ENCODE measurements around the gene FGF14. TPM values are rescaled to one million over a fixed set of nuclear protein-coding genes. Genes with fewer than 3 reads are reported as not detected.

The FGF14 gene
- total and polyA plus RNA-seq, 2 experiments from 2014 or later: 0.73 TPM; not detected in 1

- Histone ChIP-seq H3K4me1 (ENCODE audit: insufficient read depth) (no peaks in the 10 kb centered on the region), H3K36me3 (replicated peaks; ENCODE audit: insufficient read depth, low read depth) (no peaks in the 10 kb centered on the region), H4K20me1 (ENCODE audit: insufficient read depth, poor library complexity, severe bottlenecking) (no peaks in the 10 kb centered on the region), H3K4me3 (no peak overlapping the region), H3K9me2 (replicated peaks; ENCODE audit: insufficient read depth) (no peaks in the 10 kb centered on the region), H3K27ac (no peak overlapping the region), H2AFZ (no peak overlapping the region), H3K4me2 (no peak overlapping the region), H3K9me3 (ENCODE audit: low read depth) (no peaks in the 10 kb centered on the region), H3K27me3 (peaks cover 69% of the 10 kb centered on the region), H3K79me2 (no peaks in the 10 kb centered on the region)
- WGBS (ENCODE audit: low lambda C conversion rate, missing lambda C conversion rate): 22% methylated on average over 7 of the region's 7 CpGs
- TF ChIP-seq EZH2phosphoT487 (IDR thresholded peaks at IDR 0.05; ENCODE audit: low read depth, severe bottlenecking, unreplicated experiment) (no peak), EZH2 (IDR thresholded peaks at IDR 0.05; ENCODE audit: borderline replicate concordance) (no peak), CTCF (IDR thresholded peaks at IDR 0.05; ENCODE audit: poor library complexity) (no peak)
- no peak for DNase-seq (ENCODE audit: low spot score)
These were observed 486.5 kb downstream of the FGF14 start for GRCh38 chr13:101915331-101915730.

DNA sequence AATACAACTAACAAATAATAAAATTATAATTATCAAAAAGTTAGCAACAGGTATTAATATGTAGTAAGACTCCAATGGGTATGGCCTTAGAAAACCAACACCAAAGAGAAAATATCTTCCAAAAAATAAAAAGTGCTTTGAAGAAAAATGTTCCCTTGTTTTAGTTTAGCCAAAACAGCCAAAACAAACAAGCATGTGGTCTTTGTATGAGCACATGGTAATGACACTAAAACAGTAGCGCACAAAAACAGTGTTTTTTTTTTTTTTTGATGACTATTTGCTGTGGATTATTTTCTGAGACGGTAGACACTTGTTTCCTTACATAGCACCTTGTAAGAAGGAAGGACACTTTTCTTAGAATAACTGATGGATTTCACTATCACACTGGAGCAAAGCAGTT is 490.1 kb downstream of the FGF14 start:
- WGBS (ENCODE audit: low lambda C conversion rate, missing lambda C conversion rate): 79% methylated on average over 2 of the region's 2 CpGs
- peaks cover 35% of the 10 kb centered on the region for H3K27me3 ChIP-seq
- no peak overlapping the region for H3K4me2 ChIP-seq
- no peak for TF ChIP-seq EZH2 (IDR thresholded peaks at IDR 0.05; ENCODE audit: borderline replicate concordance)
- TF ChIP-seq EZH2phosphoT487 (IDR thresholded peaks at IDR 0.05; ENCODE audit: low read depth, severe bottlenecking, unreplicated experiment): no peak
- no peak for TF ChIP-seq CTCF (IDR thresholded peaks at IDR 0.05; ENCODE audit: poor library complexity)
- no peak overlapping the region for H2AFZ ChIP-seq
- no peaks in the 10 kb centered on the region for H3K9me2 ChIP-seq (replicated peaks; ENCODE audit: insufficient read depth)
- no peaks in the 10 kb centered on the region for H3K79me2 ChIP-seq
- no peak overlapping the region for H3K27ac ChIP-seq
- no peaks in the 10 kb centered on the region for H3K36me3 ChIP-seq (replicated peaks; ENCODE audit: insufficient read depth, low read depth)
- H3K9me3 ChIP-seq (ENCODE audit: low read depth): no peaks in the 10 kb centered on the region
- no peak for DNase-seq (ENCODE audit: low spot score)
- H4K20me1 ChIP-seq (ENCODE audit: insufficient read depth, poor library complexity, severe bottlenecking): no peaks in the 10 kb centered on the region
- no peaks in the 10 kb centered on the region for H3K4me1 ChIP-seq (ENCODE audit: insufficient read depth)
- H3K4me3 ChIP-seq: no peak overlapping the region

GRCh38 chr13:101903890-101904289 is 498.0 kb downstream of the FGF14 start:
- Histone ChIP-seq H3K4me2 (no peak overlapping the region), H3K4me1 (ENCODE audit: insufficient read depth) (no peaks in the 10 kb centered on the region), H3K79me2 (no peaks in the 10 kb centered on the region), H2AFZ (no peak overlapping the region), H3K27ac (no peak overlapping the region), H3K4me3 (no peak overlapping the region), H4K20me1 (ENCODE audit: insufficient read depth, poor library complexity, severe bottlenecking) (no peaks in the 10 kb centered on the region), H3K9me2 (replicated peaks; ENCODE audit: insufficient read depth) (no peaks in the 10 kb centered on the region), H3K36me3 (replicated peaks; ENCODE audit: insufficient read depth, low read depth) (no peaks in the 10 kb centered on the region), H3K27me3 (no peaks in the 10 kb centered on the region), H3K9me3 (ENCODE audit: low read depth) (no peaks in the 10 kb centered on the region)
- no peak for DNase-seq (ENCODE audit: low spot score)
- 52% methylated on average over 3 of the region's 3 CpGs for WGBS (ENCODE audit: low lambda C conversion rate, missing lambda C conversion rate)
- TF ChIP-seq CTCF (IDR thresholded peaks at IDR 0.05; ENCODE audit: poor library complexity) (no peak), EZH2 (IDR thresholded peaks at IDR 0.05; ENCODE audit: borderline replicate concordance) (no peak), EZH2phosphoT487 (IDR thresholded peaks at IDR 0.05; ENCODE audit: low read depth, severe bottlenecking, unreplicated experiment) (no peak)

GRCh38 chr13:101898676-101899075 is 503.2 kb downstream of the FGF14 start:
- no peaks in the 10 kb centered on the region for H3K27me3 ChIP-seq
- H2AFZ ChIP-seq: no peak overlapping the region
- H3K4me1 ChIP-seq (ENCODE audit: insufficient read depth): no peaks in the 10 kb centered on the region
- H3K9me3 ChIP-seq (ENCODE audit: low read depth): no peaks in the 10 kb centered on the region
- H3K4me2 ChIP-seq: no peak overlapping the region
- H3K79me2 ChIP-seq: no peaks in the 10 kb centered on the region
- DNase-seq (ENCODE audit: low spot score): no peak
- TF ChIP-seq CTCF (IDR thresholded peaks at IDR 0.05; ENCODE audit: poor library complexity) (no peak), EZH2phosphoT487 (IDR thresholded peaks at IDR 0.05; ENCODE audit: low read depth, severe bottlenecking, unreplicated experiment) (no peak), EZH2 (IDR thresholded peaks at IDR 0.05; ENCODE audit: borderline replicate concordance) (no peak)
- H3K27ac ChIP-seq: no peak overlapping the region
- no peaks in the 10 kb centered on the region for H3K36me3 ChIP-seq (replicated peaks; ENCODE audit: insufficient read depth, low read depth)
- no peak overlapping the region for H3K4me3 ChIP-seq
- H3K9me2 ChIP-seq (replicated peaks; ENCODE audit: insufficient read depth): no peaks in the 10 kb centered on the region
- H4K20me1 ChIP-seq (ENCODE audit: insufficient read depth, poor library complexity, severe bottlenecking): no peaks in the 10 kb centered on the region
